GM21381 (cell line): Measurements from ENCODE around the gene MTFP1.
"Not testable (repeated sequence)": the region's sequence is repeated elsewhere in the genome, so short reads cannot be mapped to it uniquely, and the experiment has no call there.

ENCODE experiments used
- ATAC-seq: cut with Tn5 transposase; IDR thresholded peaks from one replicate; pipeline ENCODE4 v1.9.1; 2021; ENCODE audit warnings: mild to moderate bottlenecking, moderate library complexity; ENCODE audit not compliant: unreplicated experiment

Gene MTFP1

DNA sequence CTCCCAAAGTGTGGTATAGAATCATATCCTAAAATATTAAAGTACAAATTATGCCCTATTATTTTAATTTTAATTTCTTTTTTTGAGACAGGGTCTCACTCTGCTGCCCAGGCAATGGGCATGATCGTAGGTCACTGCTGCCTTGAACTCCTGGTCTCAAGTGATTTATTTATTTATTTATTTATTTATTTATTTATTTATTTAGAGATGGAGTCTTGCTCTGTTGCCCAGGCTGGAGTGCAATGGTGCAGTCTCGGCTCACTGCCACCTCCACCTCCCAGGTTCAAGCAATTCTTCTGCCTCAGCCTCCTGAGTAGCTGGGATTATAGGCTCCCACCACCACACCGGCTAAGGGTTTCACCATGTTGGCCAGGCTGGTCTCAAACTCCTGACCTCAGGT is 24.5 kb upstream of the MTFP1 start:
- ATAC-seq, result not testable (repeated sequence)

- ATAC-seq, result no peak
Observed at GRCh38 chr22:30402028-30402765, 23.4 kb upstream of the MTFP1 start.

GRCh38 chr22:30402766-30403104 is 22.8 kb upstream of the MTFP1 start:
- not testable (repeated sequence) for ATAC-seq

- no peak for ATAC-seq
Observed at GRCh38 chr22:30404307-30404706, 21.3 kb upstream of the MTFP1 start.

GRCh38 chr22:30405731-30406130 is 19.8 kb upstream of the MTFP1 start:
- no peak for ATAC-seq

DNA sequence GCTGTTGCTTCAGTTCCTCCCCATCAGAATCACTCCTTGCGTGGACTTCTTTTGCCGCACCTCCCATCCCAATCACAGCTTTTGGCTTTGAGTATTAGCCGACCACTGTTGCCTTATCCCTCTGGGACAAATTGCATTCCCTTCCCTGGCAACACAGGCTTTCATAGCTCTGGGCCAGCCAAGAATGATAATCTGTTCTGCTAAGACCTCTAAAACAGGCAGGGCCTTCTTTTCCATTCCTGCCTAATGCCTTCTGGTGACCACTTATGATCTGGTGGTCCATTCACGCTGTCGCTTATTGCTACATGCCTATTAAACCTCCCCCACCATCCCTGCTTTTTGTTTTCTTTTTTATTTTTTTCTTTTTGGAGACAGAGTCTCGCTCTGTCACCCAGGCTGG is 19.2 kb upstream of the MTFP1 start:
- ATAC-seq, result no peak

- no peak for ATAC-seq
Observed at GRCh38 chr22:30408388-30409102, 17.0 kb upstream of the MTFP1 start.

DNA sequence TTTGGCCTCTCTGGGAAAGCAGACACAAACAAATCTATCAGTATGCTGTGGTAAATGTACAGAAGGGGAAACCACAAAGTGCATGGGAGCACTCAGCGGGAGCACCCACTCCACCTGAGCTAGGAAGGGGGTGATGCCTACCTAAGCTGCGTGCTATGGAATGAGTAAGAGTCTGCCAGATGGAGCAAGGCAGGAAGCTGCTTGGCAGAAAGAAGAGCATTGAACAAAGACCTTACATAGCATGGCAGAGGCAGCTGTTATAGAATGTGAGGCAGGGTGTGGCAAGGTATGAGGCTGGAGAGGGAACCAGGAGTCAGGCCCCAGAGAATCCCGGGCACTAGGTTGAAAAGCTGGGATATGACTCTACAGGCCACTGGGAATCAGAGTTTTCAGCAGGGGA is 13.8 kb upstream of the MTFP1 start:
- no peak for ATAC-seq

DNA sequence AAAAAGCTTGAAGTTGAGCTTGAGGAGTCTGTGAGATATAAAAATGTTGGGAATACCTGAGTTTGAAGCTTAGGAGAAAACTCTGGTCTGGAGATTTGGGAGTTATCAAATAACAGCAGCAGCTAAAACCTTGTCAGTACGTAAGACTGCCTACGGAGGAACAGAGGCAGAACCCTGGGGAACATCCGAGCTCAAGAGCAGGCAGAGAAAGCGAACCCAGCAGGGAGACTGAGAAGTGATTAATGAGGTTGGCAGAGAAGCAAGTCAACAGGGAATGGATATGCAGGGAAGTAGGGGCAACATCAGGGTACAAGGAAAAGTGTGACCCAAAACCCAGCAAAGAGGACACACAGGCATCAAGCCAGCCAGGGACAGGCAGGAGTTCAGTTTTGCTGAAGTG is 12.6 kb upstream of the MTFP1 start:
- ATAC-seq, result no peak

DNA sequence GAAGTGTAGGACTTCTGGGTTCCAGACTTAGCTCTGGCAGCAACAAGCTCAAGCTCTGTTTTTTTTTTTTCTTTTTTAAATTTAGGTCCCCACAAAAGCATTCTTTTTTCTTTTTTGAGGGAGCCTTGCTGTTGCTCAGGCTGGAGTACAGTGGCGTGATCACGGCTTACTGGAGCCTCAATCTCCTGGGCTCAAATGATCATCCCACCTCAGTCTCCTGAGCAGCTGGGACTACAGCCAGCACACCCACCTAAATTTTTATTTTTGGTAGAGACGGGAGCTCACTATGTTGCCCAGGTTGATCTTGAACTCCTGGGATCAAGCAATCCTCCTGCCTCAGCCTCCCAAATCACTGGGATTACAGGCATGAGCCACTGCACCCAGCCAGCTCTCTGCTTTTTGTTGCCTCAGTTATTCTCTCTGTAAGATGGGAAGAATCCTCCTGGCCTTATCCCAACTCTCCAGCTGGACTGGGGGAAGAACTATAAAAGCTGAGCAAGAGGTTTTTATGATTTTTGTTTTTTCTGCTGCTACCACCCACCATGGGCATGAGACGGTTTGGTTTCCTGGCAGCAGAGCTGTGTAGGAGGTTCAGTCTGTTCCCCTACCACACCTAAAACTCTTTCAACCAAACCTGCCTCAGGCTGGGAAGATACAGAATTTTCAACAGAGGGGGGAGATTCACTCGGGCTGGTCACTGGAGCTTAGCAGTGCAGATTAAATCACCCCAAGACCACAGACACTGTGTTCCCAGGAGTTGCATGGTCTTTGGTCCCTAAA is 11.6 kb upstream of the MTFP1 start:
- no peak for ATAC-seq

DNA sequence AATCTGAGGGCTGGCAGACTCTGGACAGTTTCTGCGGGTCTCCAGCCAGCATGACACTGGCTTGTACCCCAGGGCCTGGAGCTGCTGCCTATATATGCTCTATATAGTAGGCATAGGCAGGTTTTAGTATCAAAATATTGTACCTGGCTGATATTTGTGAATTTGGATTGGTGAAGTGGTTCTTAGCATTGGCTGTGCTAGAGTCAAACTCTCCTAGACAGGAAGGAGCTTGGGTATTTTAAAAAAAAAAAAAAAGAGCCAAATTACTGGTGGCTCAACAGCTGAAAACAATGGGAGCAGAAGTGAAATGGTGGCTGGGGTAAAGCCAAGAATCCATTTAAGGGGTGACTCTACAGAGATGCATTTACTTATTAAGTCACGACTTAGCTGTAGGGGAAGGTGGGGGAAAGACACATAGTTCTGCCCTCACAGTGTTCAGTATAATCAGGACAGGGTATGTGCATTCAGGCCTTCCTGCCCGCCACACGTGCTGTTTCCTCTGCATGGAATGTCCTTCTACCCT is 11.0 kb upstream of the MTFP1 start:
- ATAC-seq, result no peak

DNA sequence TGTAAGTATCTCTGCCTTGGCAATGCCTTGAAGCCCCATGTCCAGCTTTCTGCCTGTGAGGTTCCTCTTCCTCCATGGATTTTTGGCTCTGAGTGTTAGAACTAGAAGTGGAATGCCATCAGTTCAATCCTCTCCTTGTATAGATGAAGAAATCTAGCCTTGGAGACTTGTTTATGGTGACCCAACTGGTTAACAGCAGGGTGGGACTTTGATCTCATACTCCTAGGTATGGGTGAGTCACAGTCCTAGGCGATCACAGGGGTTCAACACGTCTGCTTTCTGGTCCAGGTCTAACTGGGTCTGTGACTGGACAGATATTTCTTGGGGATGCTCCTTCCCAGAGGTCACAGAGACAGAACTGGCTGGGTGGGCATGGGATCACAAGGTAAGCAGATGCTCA is 9.2 kb upstream of the MTFP1 start:
- ATAC-seq, result no peak

GRCh38 chr22:30416837-30417236 is 8.7 kb upstream of the MTFP1 start:
- ATAC-seq, result no peak

- ATAC-seq, result no peak
Observed at GRCh38 chr22:30420347-30421125, 5.0 kb upstream of the MTFP1 start.

- no peak for ATAC-seq
Observed at GRCh38 chr22:30421695-30422480, 3.7 kb upstream of the MTFP1 start.

DNA sequence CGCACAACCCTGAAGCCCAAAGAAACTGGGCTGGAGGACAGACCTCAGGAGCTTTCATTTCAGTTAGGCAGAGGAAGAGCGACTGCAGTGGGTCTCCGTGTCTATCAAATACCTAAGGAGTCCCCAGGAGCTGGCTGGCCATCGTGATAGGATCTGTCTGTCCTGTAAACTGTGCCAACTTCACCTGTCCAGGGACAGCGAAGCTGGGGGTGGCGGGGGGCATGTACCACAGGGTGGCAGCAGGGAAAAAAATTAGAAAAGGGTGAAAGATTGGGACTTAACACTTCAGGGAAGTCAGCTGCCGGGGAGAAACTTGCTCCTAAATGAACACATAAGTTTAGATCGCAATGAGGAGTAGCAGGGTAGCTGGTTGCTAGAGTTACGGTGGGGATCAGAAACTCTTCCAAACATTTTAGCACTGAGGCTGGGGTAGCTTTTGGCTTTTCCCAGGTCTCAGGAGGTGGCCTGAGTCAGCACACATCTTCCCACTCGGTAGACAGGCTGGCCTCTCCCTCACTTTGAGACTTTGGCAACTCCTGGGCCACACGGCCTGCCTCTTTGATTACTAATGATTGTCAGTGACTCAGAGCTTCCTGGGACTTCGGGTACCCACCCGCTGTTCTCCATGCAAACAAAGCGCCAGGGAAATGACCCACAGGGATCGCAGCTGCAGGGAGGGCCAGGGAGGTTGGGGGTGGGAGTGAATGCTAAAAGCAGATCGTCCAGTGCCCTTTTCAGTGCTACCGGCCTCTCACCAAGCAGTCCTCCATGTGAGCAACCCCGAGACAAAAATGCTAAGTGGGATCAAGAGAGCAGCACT is 2.9 kb upstream of the MTFP1 start:
- ATAC-seq, result no peak

DNA sequence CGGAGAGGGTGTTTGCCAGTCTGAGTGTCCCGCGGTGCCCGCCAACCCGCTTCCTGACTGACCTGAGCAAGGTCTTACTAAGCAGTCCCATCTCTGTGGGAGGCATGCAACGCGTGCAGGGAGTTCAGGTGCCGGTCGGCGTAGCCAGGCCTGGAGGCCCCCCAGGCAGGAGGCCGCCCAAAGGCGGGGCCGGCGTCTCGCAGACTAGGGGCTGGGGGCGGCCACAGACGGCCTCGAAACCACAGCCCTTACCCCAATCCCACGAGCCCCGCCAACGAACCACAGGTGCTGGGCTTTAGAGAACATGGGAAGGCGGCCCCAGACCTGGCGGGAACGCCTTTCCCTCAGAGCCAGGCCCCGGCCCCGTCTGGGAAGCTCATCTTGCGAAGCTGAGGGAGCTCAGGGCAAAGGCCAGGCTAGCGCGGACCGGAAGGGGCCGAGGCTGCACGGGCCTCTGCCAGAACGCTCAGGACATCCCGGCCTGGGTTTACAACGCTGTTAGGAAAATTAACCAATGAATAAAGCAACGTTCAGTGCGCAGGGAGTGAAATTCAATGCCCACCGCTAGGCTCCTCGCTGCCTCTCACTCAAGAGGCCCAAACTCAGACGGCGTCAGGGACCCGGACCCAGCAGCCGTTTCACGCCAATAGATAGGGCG is 2.1 kb upstream of the MTFP1 start:
- peak; percentile 23 for ATAC-seq

DNA sequence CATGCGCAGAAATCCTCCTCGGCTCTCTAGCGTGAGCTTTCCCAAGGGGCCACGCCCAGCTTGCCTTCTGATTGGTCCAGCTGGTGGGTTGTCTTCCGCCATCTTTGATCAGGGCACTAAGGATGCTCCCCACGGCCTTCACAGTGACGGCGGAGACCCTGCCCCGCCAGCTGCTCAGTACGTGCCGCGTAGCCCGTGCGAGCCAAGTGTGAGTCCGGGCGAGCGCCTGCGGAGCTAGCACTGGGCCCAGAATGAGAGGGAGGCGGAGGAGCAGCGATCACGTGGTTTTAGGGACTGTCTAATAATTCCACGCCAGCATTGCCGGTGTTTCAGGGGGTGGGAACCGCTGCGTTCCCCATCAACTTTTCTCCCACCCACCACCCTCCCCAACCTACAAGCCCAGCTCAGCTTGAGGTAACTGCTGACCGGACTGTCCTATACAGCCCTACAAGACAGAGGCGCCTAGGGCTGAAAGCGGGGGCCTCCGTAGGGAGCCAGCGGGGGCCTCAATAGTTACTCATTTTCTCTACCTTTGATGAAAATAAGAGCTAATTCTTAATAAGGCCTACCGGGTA is 1.5 kb upstream of the MTFP1 start:
- peak; percentile 80 for ATAC-seq
